HL-60 (cell line): ENCODE measurements around the gene SAFB.
A peak's percentile ranks its signal among the peaks of the same experiment; 100 is the strongest.

ENCODE experiments used
- DNase-seq, 2 experiments: peaks; one replicate each; pipeline ENCODE4 v3.0.0-alpha.2; 2010 to 2020; ENCODE audit warnings: low read depth in 1 of 2, low spot score in 1 of 2
- H3K27ac ChIP-seq: fragments of 250-450 bp; sonication (Bioruptor Pico); replicated peaks from 2 replicates; pipeline ENCODE4 v1.5.1; 2020; ENCODE audit warnings: mild to moderate bottlenecking, moderate library complexity
- H3K27me3 ChIP-seq: fragments of 250-450 bp; sonication (Bioruptor Pico); 2 replicates; pipeline ENCODE4 v1.5.1; 2021; ENCODE audit warnings: mild to moderate bottlenecking, moderate library complexity; ENCODE audit not compliant: insufficient read depth, poor library complexity, severe bottlenecking
- H3K4me3 ChIP-seq: replicated peaks from 2 replicates; pipeline ENCODE4 v1.5.1; 2011; ENCODE audit warnings: mild to moderate bottlenecking, control low read depth, low read length; ENCODE audit not compliant: insufficient read depth
- GABPA ChIP-seq: IDR thresholded peaks from 2 replicates; pipeline ENCODE4 v1.6.1; 2012; ENCODE audit warnings: low read depth
- POLR2AphosphoS5 ChIP-seq: IDR thresholded peaks from 2 replicates; pipeline ENCODE4 v1.6.1; 2012; ENCODE audit warnings: low read depth
- SPI1 ChIP-seq: IDR thresholded peaks from 2 replicates; pipeline ENCODE4 v1.6.1; 2012; ENCODE audit warnings: low read depth, mild to moderate bottlenecking, borderline replicate concordance
- long read RNA-seq: library from polyadenylated mRNA; unstranded; transcript quantifications from one replicate; pipeline ENCODE4 v2.0.0, GENCODE V29; 2020
- TF ChIP-seq, protein P1 (sequence below): IDR thresholded peaks from one replicate; pipeline ENCODE4 v1.5.1; 2011; ENCODE audit warnings: low read length, control low read depth, inconsistent platforms; ENCODE audit not compliant: insufficient read depth
- TF ChIP-seq, protein P2 (sequence below): IDR thresholded peaks from 2 replicates; pipeline ENCODE4 v1.6.1; 2012; ENCODE audit warnings: low read depth; ENCODE audit not compliant: insufficient replicate concordance

The SAFB gene
- long read RNA-seq, transcript SAFB-205 (21 exons, 2,842 nt): minor isoform, 319 of 1,321 reads
- long read RNA-seq, transcript SAFB-211 (21 exons, 3,014 nt): major isoform, 445 of 1,321 reads
- long read RNA-seq, transcript SAFB-201 (21 exons, 3,042 nt): minor isoform, 75 of 1,321 reads
- long read RNA-seq, partial matches to known transcripts: 277 of 1,321 reads
- long read RNA-seq, other reads (novel, unspliced or antisense): 204 of 1,321 reads

- no peaks in the 10 kb centered on the region for H3K27me3 ChIP-seq
- H3K27ac ChIP-seq: peak within 1 kb of the TSS; percentile 96
- DNase-seq: peak; percentile 98 to 99
- TF ChIP-seq, protein P1, sequence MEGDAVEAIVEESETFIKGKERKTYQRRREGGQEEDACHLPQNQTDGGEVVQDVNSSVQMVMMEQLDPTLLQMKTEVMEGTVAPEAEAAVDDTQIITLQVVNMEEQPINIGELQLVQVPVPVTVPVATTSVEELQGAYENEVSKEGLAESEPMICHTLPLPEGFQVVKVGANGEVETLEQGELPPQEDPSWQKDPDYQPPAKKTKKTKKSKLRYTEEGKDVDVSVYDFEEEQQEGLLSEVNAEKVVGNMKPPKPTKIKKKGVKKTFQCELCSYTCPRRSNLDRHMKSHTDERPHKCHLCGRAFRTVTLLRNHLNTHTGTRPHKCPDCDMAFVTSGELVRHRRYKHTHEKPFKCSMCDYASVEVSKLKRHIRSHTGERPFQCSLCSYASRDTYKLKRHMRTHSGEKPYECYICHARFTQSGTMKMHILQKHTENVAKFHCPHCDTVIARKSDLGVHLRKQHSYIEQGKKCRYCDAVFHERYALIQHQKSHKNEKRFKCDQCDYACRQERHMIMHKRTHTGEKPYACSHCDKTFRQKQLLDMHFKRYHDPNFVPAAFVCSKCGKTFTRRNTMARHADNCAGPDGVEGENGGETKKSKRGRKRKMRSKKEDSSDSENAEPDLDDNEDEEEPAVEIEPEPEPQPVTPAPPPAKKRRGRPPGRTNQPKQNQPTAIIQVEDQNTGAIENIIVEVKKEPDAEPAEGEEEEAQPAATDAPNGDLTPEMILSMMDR: no peak
- TF ChIP-seq POLR2AphosphoS5 (peak; percentile 83), GABPA (no peak), SPI1 (peak; percentile 3; the same call in 1 of the 2 replicates)
- TF ChIP-seq, protein P2, sequence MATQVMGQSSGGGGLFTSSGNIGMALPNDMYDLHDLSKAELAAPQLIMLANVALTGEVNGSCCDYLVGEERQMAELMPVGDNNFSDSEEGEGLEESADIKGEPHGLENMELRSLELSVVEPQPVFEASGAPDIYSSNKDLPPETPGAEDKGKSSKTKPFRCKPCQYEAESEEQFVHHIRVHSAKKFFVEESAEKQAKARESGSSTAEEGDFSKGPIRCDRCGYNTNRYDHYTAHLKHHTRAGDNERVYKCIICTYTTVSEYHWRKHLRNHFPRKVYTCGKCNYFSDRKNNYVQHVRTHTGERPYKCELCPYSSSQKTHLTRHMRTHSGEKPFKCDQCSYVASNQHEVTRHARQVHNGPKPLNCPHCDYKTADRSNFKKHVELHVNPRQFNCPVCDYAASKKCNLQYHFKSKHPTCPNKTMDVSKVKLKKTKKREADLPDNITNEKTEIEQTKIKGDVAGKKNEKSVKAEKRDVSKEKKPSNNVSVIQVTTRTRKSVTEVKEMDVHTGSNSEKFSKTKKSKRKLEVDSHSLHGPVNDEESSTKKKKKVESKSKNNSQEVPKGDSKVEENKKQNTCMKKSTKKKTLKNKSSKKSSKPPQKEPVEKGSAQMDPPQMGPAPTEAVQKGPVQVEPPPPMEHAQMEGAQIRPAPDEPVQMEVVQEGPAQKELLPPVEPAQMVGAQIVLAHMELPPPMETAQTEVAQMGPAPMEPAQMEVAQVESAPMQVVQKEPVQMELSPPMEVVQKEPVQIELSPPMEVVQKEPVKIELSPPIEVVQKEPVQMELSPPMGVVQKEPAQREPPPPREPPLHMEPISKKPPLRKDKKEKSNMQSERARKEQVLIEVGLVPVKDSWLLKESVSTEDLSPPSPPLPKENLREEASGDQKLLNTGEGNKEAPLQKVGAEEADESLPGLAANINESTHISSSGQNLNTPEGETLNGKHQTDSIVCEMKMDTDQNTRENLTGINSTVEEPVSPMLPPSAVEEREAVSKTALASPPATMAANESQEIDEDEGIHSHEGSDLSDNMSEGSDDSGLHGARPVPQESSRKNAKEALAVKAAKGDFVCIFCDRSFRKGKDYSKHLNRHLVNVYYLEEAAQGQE: peak; percentile 58
- H3K4me3 ChIP-seq: peak within 1 kb of the TSS; percentile 94
Observed at GRCh38 chr19:5622465-5623396, at the start of gene SAFB, which contains the start of gene SAFB2. SAFB (plus strand) TSS chr19:5623083; CDS start chr19:5623206, 123 bp downstream. SAFB2 (minus strand) TSS chr19:5622776; CDS start chr19:5622715, 61 bp downstream.

GRCh38 chr19:5575590-5575989 is 47.3 kb upstream of the SAFB start:
- DNase-seq: no peak
- Histone ChIP-seq H3K4me3 (no peak overlapping the region), H3K27ac (no peak overlapping the region), H3K27me3 (no peaks in the 10 kb centered on the region)
- TF ChIP-seq, protein P2: no peak
- TF ChIP-seq SPI1 (no peak), GABPA (no peak), POLR2AphosphoS5 (no peak)
- TF ChIP-seq, protein P1: no peak

- TF ChIP-seq POLR2AphosphoS5: no peak
- no peak for TF ChIP-seq GABPA
- TF ChIP-seq, protein P1: peak; percentile 90
- no peaks in the 10 kb centered on the region for H3K27me3 ChIP-seq
- no peak overlapping the region for H3K27ac ChIP-seq
- H3K4me3 ChIP-seq: no peak overlapping the region
- DNase-seq: peak; percentile 23 to 58
Observed at GRCh38 chr19:5578097-5578846, 44.6 kb upstream of the SAFB start.
